GM04504 (cell line): ENCODE data around the gene SELENON.

Experiments
- DNase-seq: peaks from one replicate; pipeline ENCODE4 v3.0.0-alpha.2; 2012; ENCODE audit warnings: low read depth

The SELENON gene, protein sequence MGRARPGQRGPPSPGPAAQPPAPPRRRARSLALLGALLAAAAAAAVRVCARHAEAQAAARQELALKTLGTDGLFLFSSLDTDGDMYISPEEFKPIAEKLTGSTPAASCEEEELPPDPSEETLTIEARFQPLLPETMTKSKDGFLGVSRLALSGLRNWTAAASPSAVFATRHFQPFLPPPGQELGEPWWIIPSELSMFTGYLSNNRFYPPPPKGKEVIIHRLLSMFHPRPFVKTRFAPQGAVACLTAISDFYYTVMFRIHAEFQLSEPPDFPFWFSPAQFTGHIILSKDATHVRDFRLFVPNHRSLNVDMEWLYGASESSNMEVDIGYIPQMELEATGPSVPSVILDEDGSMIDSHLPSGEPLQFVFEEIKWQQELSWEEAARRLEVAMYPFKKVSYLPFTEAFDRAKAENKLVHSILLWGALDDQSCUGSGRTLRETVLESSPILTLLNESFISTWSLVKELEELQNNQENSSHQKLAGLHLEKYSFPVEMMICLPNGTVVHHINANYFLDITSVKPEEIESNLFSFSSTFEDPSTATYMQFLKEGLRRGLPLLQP

DNA sequence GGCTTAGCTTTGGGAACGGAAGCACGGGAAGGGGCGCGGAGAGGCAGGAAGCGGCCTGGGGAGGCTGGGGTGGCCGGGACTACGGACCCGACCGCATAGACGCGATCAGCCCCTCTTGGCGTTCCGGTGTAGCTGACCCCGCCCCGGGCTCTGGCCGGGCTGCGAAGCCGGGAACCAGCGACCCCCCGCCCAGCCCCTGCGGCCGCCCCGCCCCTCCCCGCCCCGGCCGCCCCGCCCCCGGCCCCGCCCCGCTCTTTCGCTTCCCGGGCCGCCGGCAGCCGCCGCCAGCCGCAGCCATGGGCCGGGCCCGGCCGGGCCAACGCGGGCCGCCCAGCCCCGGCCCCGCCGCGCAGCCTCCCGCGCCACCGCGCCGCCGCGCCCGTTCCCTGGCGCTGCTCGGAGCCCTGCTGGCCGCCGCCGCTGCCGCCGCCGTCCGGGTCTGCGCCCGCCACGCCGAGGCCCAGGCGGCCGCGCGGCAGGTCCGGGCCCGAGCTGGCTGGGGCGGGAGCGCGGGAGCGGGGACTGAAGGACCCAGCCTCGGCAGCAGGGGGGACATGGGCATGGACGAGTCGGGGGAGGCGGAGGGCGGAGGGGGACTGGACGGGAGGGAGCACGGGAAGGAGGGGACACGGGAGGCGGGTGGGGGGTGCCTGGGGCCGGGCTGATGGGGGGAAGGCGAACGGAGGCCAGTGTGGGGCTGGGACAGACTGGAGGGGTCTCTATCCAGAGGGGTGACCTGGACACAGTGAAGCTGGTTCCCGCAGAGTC, at the start of gene SELENON:
TSS of gene SELENON (plus strand) at position 259 of the 768 bp plus-strand sequence. CDS start at position 297, 38 bp downstream.
- no peak for DNase-seq

DNA sequence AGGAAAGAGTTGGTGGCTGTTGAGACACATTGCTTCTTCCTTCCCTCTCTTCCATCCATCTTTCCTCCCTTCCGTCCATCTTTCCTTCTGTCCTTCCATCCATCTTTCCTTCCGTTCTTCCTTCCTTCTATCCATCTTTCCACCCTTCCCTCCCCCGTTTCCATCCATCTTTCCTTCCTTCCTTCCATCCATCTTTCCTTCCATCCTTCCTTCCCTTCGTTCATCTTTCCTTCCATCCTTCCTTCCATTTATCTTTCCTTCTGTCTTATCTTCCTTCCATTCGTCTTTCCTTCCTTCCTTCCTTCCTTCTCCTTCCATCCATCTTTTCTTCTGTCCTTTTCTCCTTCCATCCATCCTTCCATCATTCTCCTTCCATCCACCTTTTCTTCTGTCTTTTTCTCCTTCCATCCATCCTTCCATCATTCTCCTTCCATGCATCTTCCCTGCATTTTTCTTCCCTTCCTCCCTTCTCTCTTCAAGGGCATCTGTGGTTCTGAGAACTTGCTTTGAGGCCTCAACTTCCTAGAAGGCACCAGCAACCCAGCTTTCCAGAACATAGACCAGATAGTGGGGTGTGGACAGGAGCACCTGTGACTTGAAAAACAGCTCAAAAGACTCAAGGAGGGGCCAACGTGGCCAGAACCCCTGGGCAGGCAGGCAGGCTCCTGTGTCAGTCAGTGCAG, 48.9 kb upstream of the SELENON start:
- DNase-seq: no peak

DNA sequence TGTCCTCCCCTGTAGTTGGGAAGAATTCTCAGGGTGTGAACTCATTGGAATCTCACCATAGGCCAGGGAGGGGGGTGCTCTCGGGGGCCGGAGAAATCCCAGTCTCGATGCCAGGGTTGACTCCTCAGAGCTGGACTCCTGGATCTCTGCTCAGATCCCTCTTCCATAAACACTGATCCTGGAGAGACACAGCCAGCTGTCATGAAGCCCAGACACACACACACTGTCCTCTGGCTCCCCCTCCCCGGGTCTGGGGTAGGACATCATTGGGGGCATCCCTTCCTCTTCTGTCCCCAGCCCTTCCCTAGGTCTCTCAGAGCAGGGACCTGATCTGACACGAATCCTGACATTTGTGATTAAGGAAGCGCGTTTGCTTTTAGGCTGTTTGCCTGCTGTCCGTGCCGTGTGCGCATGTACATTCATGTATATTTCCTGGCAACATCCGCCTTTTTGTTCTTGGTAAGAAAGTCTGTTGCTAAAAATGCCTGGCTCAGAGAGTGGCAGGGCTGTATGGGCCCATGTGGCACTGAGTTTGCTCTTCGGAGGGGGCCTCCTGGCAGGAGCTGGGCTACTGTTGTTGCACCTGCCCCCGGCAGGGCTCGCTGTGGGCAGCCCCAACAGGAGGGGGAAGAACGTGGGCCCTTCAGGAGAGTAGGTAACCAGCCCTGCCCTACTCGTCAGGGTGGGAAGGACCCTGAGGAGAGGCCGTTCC, 45.4 kb upstream of the SELENON start:
- no peak for DNase-seq

DNA sequence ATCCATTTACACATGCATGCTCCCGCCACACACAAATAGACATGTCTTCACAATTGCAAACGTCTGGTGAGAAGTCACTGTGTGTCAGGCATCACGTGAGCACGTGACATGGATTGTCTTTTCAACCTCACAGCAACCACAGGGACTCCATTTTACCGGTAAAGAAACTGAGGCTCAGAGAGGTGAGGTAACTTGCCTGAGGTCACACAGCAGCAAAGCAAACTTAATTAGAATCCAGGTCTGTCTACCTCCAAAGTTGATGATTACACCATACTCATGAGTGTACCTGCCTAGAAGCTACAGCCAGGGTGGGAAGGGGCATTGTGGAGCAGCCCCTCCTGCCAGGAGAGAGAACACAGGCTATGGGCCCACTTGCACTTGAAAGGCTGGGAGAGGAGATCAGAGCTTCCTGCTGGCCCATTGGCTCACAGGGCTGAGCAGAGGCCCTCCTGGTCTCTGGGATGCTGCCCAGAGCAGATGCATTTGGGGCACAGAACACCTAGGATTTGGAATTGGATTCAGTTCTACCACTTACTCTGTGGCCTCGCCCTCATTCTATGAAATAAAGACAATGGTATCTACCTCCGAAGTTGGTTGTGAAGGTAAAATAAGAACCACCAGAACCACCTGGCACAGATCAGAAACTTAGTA, 44.4 kb upstream of the SELENON start:
- no peak for DNase-seq

DNA sequence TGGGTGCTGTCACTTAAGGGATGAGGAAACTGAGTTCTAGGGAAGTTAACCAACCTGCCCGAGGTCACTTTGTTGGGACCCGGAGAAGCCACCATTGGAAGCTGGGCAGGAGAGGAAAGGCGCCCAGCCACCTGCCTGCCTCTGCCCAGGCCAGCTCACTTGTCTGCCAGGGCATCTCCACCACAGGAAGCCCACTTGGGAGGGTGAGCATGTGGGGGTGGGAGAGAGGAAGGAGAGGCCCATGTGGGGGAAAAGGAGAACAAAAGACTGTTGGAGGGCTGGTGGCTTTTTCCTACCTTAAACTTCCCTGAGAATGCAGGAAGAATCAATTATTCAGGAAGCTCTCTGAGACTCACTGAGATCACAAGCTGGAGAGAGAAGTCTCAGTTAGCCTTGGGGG, 43.8 kb upstream of the SELENON start:
- DNase-seq: no peak

GRCh38 chr1:25757151-25757845, 42.7 kb upstream of the SELENON start:
- no peak for DNase-seq

DNA sequence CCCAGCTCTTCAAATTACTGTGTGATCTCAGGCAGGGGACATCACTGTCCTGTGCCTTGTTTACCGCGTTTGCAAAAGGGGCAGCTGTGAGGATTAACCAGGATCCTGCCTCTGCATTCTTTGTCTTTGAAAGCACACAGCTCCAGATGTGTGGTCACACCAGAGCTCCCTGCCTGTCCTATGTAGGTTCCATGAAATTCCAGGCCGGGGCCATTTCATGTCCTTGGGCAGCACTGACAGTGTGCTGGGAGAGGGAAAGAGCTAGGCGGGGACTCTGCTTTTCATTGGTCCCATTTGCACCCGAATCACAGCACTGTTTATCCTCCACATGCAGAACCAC, 42.2 kb upstream of the SELENON start:
- DNase-seq: no peak

DNA sequence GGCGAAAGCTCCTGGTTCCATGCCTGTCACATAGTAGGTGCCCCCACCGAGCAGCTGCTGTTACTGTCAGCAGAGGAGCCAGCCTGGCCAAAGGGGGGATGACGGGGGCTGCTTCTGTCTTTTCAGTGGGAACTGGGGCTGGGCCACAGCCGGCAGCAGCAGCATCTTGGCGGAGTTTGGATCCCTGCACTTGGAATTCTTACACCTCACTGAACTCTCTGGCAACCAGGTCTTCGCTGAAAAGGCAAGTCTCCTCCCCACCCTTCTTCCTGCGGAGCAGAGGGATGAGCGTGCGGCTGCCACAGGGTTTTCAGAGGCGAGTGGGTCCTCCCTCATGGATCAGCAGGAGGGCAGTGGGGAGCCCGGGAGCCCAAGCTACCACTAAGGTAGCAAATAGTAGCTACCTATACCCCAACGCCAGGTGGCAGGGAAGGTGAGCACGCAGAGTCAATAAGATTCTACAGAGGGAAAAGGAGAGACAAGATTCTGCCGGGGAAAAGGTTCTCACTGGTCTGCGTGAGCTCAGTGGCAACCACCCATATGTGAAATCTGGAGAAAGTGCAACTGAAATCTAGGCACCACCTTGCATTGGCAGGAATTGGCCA, 41.4 kb upstream of the SELENON start:
- no peak for DNase-seq

DNA sequence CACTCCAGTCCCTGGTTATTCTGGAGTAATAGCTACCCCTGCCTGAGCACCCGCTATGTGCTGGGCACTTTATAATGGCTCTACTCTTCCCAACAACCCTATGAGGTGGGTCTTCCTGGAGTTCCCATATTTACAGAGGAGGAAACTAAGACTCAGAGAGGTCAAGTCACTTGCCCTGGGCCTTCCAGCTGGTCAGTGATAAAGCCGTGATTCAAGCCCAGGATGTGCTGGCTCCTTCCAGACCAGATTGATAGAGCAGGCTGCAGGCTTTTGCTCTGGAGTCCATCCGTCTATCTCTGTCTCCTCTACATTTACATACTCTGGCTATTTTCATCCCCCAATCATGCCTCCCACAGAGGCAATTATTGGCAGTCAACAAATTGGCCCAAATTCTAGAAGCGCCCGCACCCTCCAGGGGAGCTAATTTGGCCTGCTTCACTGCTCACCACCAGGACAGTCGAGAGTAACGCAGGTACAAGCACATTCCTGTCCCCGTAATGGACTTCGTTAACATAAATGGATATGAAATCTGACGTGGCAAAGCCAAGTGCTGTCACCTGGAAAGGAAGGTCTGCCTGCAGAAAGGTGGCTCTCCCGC, 39.8 kb upstream of the SELENON start:
- no peak for DNase-seq

- no peak for DNase-seq
Observed at GRCh38 chr1:25760871-25761270, 39.1 kb upstream of the SELENON start.

GRCh38 chr1:25763493-25763892, 36.5 kb upstream of the SELENON start:
- no peak for DNase-seq

DNA sequence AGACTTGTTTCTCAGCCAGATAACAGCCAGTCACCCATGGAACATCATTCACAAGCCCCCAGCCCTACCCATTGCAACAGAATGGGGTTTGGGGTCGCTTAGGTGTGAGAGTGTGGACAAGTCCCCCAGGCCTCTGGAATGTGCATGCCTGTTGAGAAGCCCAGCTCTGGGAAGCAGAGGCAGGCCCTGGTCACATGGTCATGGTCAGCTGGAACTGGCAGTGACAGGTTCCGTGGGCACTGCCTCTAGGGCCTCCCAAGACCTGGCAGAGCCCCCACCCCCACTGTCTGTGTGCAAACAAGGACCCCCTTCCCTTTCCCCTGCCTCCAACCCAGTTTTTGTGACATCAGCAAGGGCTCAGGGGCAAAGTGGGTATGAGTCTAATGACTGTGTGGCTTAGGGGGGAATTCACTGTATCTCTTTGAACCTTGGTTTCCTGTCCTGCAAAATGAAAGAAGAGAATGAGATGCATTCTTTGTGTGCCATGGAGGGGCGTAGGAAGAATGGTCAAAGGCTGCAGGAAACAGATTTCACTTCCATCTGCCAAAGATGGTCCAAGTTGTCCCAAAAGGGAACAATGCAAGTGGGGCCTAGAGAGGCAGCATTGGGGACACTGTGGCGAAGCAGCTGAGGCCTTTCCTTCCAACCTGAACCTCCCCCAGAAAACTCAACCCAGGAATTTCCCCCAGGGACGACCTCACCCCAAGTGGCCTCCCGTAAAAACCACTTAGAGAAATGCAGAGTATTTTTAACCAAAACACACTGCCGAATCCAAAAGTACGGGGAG, 34.7 kb upstream of the SELENON start:
- DNase-seq: no peak

DNA sequence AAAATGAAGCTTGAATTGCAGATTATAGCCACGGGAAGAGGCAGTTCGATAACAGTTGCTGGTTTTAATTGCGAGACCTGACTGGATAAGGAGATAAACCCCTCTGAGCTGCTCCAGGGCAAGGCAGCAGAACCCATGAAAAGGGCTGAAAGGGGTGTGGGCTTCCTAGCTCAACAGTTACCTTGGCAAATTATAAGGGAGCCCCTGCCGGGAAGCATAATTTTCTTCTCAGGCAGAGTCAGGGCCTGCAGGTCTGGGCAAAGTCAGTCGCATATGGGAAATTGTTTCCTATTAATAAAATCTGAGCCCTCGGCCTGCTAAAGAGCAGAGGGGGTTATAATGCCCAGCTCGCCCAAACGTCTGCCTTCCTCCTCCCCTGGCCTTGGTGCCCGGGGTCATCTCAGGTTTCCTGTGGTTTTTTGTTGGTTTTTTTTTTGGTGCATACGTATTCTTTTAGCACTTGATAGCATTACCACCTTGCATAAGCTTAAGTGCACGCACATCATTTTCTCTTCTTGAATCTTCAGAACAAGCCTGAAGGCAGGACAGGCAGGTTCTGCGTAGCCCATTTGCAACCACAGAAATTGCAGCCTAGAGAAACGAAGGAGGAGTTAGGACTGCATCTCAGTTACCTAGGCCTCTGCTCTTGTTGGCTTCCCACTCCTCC, 33.9 kb upstream of the SELENON start:
- no peak for DNase-seq

- DNase-seq: no peak
Observed at GRCh38 chr1:25766721-25767436, 33.1 kb upstream of the SELENON start.

- no peak for DNase-seq
Observed at GRCh38 chr1:25767437-25767770, 32.6 kb upstream of the SELENON start.

DNA sequence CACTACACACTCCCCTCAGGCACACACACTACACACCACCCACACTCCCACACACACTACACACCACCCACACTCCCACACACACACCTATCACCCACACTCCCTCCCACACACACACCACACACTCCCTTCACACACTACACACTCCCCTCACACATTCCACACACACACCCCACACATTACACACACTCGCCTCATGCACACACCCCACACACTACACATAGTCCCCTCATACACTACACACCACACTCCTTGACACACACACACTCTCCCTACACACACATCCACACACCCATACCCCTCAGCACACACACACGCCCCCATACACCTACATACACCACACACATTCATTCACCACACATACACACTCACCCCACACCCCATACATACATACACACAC, 31.0 kb upstream of the SELENON start:
- no peak for DNase-seq

- no peak for DNase-seq
Observed at GRCh38 chr1:25769625-25770383, 30.2 kb upstream of the SELENON start.
